GM12878 (cell line): ENCODE results near the gene CCDC3. TPM values are rescaled to one million over a fixed set of nuclear protein-coding genes. Genes with fewer than 3 reads are reported as not detected.

Experiments
- ATAC-seq: fragments of 200-7000 bp; cut with Tn5 transposase; 3 replicates; pipeline ENCODE4 v1.9.1; 2020; ENCODE audit warnings: mild to moderate bottlenecking, moderate library complexity
- BruUV-seq: library from RNA; stranded (reverse); fragments of 400-500 nt; replicated peaks from 2 replicates; lab custom pipeline; 2021; lab: Mats Ljungman, UMichigan
- CTCF ChIA-PET: fragments of 300-600 bp; sonication (Branson Sonifier 250); formaldehyde crosslinking; extraction: SDS; loops from one replicate; lab custom pipeline; 2021; ENCODE audit warnings: inconsistent platforms; lab: Yijun Ruan, JAX
- POLR2A ChIA-PET: fragments of 350-600 bp; formaldehyde crosslinking; extraction: SDS; loops from one replicate; lab custom pipeline; 2021; ENCODE audit warnings: inconsistent platforms; lab: Charles Lee
- RAD21 ChIA-PET: fragments of 300-600 bp; sonication (Branson Sonifier 250); formaldehyde crosslinking; loops from one replicate; lab custom pipeline; 2023; ENCODE audit warnings: antibody characterized with exemption; ENCODE audit not compliant: unreplicated experiment; lab: Charles Lee
- SMC1A ChIA-PET: fragments of 300-600 bp; sonication (Branson Sonifier 250); formaldehyde crosslinking; loops from one replicate; lab custom pipeline; 2023; ENCODE audit not compliant: unreplicated experiment, uncharacterized antibody; lab: Charles Lee
- DNase-seq: peaks from one replicate; pipeline ENCODE4 v3.0.0-alpha.2; 2011; ENCODE audit warnings: low read depth, low spot score
- FAIRE-seq: peaks from 3 replicates; lab custom pipeline; 2011; peaks lifted over from hg19 to GRCh38; lab: Jason Lieb, UNC
- H2AFZ ChIP-seq: 2 replicates; pipeline ENCODE4 v1.6.0; 2011; ENCODE audit warnings: low read depth, low read length, control low read depth; ENCODE audit not compliant: control insufficient read depth
- H3K27ac ChIP-seq: 2 replicates; pipeline ENCODE4 v1.5.1; 2011; ENCODE audit warnings: control low read depth; ENCODE audit not compliant: control insufficient read depth, insufficient read depth
- H3K27me3 ChIP-seq, 2 experiments: replicated peaks in 1 of 2; 2 replicates each; pipeline versions ENCODE4 v1.6.0 to v1.6.1; 2011; ENCODE audit warnings: low read length in 1 of 2; ENCODE audit not compliant: control insufficient read depth in 2 of 2, insufficient read depth in 2 of 2
- H3K36me3 ChIP-seq, 2 experiments: 2 replicates each; pipeline ENCODE4 v1.5.1; 2011; ENCODE audit warnings: low read length in 1 of 2; ENCODE audit not compliant: control insufficient read depth in 2 of 2, insufficient read depth in 2 of 2
- H3K4me1 ChIP-seq: 2 replicates; pipeline ENCODE4 v1.6.1; 2011; ENCODE audit warnings: mild to moderate bottlenecking, low read length, moderate library complexity, mixed read lengths; ENCODE audit not compliant: control insufficient read depth, insufficient read depth
- H3K4me2 ChIP-seq: 2 replicates; pipeline ENCODE4 v1.6.0; 2011; ENCODE audit warnings: control low read depth; ENCODE audit not compliant: control insufficient read depth, insufficient read depth
- H3K4me3 ChIP-seq: fragments of 200-600 bp; sonication (generic); 2 replicates; pipeline ENCODE4 v1.5.1; 2016
- H3K79me2 ChIP-seq: 2 replicates; pipeline ENCODE4 v1.6.0; 2011; ENCODE audit warnings: low read length; ENCODE audit not compliant: control insufficient read depth, insufficient read depth
- H3K9ac ChIP-seq: 2 replicates; pipeline ENCODE4 v1.8.0; 2011; ENCODE audit warnings: low read length, control low read depth, mixed read lengths; ENCODE audit not compliant: control insufficient read depth, insufficient read depth
- H3K9me3 ChIP-seq: replicated peaks from 3 replicates; pipeline ENCODE4 v1.5.1; 2011; ENCODE audit warnings: mild to moderate bottlenecking, low read length; ENCODE audit not compliant: control insufficient read depth, insufficient read depth
- H4K20me1 ChIP-seq: 2 replicates; pipeline ENCODE4 v1.6.0; 2011; ENCODE audit not compliant: control insufficient read depth, insufficient read depth
- ATF7 ChIP-seq: fragments of 450-650 bp; IDR thresholded peaks from 2 replicates; pipeline ENCODE4 v1.6.1; 2016; ENCODE audit warnings: low read depth, mild to moderate bottlenecking
- CTCF ChIP-seq, 3 experiments: IDR thresholded peaks in 2 of 3; conservative IDR thresholded peaks in 1 of 3; 2 replicates each; pipeline ENCODE4 v1.5.1; 2011; ENCODE audit warnings: low read depth in 3 of 3, low read length in 3 of 3, mild to moderate bottlenecking in 3 of 3, control low read depth in 2 of 3, moderate library complexity in 2 of 3, inconsistent platforms in 1 of 3, mixed read lengths in 1 of 3; ENCODE audit not compliant: control insufficient read depth in 2 of 3, insufficient read depth in 1 of 3; ENCODE audit errors: extremely low read depth in 1 of 3
- NFXL1 ChIP-seq: fragments of 450-650 bp; IDR thresholded peaks from 2 replicates; pipeline ENCODE4 v1.6.1; 2017; ENCODE audit warnings: antibody characterized with exemption, mild to moderate bottlenecking, borderline replicate concordance
- NR2C1 ChIP-seq: fragments of 450-650 bp; IDR thresholded peaks from 2 replicates; pipeline ENCODE4 v1.6.1; 2017; ENCODE audit warnings: antibody characterized with exemption, mild to moderate bottlenecking, moderate library complexity
- PAX8 ChIP-seq: fragments of 450-650 bp; IDR thresholded peaks from 2 replicates; pipeline ENCODE4 v1.6.1; 2017; ENCODE audit warnings: mild to moderate bottlenecking, moderate library complexity
- SMC3 ChIP-seq: IDR thresholded peaks from 2 replicates; pipeline ENCODE4 v1.6.1; 2011; ENCODE audit warnings: low read length, improper control_type of control experiment, borderline replicate concordance
- STAT1 ChIP-seq: fragments of 450-650 bp; conservative IDR thresholded peaks from 2 replicates; pipeline ENCODE4 v1.6.1; 2014; ENCODE audit warnings: antibody characterized with exemption, mild to moderate bottlenecking
- TCF3 ChIP-seq: IDR thresholded peaks from 2 replicates; pipeline ENCODE4 v1.6.1; 2012; ENCODE audit warnings: low read depth, mild to moderate bottlenecking, low read length, borderline replicate concordance; ENCODE audit not compliant: insufficient read depth
- WRNIP1 ChIP-seq: IDR thresholded peaks from 2 replicates; pipeline ENCODE4 v1.6.1; 2011; ENCODE audit warnings: low read depth, low read length, improper control_type of control experiment, borderline replicate concordance
- WGBS: methylation state at CpG from one replicate; pipeline ENCODE4 v1.1.6; 2016; ENCODE audit warnings: low lambda C conversion rate; ENCODE audit not compliant: insufficient replicate concordance, insufficient coverage; ENCODE audit errors: missing lambda C conversion rate; 5-methylcytosine and 5-hydroxymethylcytosine counted together
- in situ Hi-C: fragments of 300-500 bp; cut with MboI; formaldehyde crosslinking; loops from 9 replicates; pipeline ENCODE4 v1.14.3; 2018; ENCODE audit warnings: mixed read lengths
- intact Hi-C: fragments of 100-400 bp; cut with micrococcal nuclease; formaldehyde crosslinking; loops from one replicate; pipeline ENCODE4 v1.14.2; 2022; ENCODE audit not compliant: unreplicated experiment
- polyA plus RNA-seq, 11 experiments: library from polyadenylated mRNA; depleted of rRNA in 4 of 11; unstranded in 6 of 11; stranded (reverse) in 5 of 11; fragments of >200 nt; fragmentation: Nextera tagmentation in 4 of 11; fragmentation: Illumina TruSeq in 1 of 11; extraction: Ambion mirVana in 4 of 11; extraction: Trizol in 1 of 11; gene quantifications; 1 replicate in 1 of 11; 2 replicates in 10 of 11; pipeline versions ENCODE4 v1.2.1 to v1.2.3, GENCODE V29; 2011 to 2016; ENCODE audit warnings: inconsistent platforms in 2 of 11, missing spikeins in 2 of 11, low read depth in 1 of 11
- total RNA-seq, 4 experiments: library from RNA; depleted of rRNA in 3 of 4; stranded (reverse); fragments of >200 nt in 3 of 4; fragmentation: Illumina TruSeq in 1 of 4; extraction: Trizol in 1 of 4; gene quantifications; 2 replicates each; pipeline versions ENCODE4 v1.2.1 to v1.2.3, GENCODE V29; 2013 to 2021
- TF ChIP-seq, protein P1 (sequence below): fragments of 450-650 bp; IDR thresholded peaks from 2 replicates; pipeline ENCODE4 v1.6.1; 2017; ENCODE audit warnings: borderline replicate concordance

The CCDC3 gene
- total and polyA plus RNA-seq, 10 of the 15 experiments (the other 5 are each of a cell fraction or from before 2014, with no cell fraction given): 0.08 TPM; not detected in 9

- Histone ChIP-seq H3K4me2 (no peak overlapping the region), H3K4me3 (no peak overlapping the region), H3K79me2 (no peaks in the 10 kb centered on the region), H3K9me3 (no peaks in the 10 kb centered on the region)
- WGBS: 4% methylated on average over 4 of the region's 4 CpGs
- CTCF ChIA-PET: interaction anchor here (1.2 to 1.9 kb wide), 2 partner anchors 12 to 15 kb away, joined by 4 to 10 read pairs; no protein-coding TSS in a partner anchor
- no peak for DNase-seq
- TF ChIP-seq STAT1: no peak
- TF ChIP-seq SMC3: no peak
- TF ChIP-seq CTCF (IDR thresholded peaks at IDR 0.05 in 2 of 3, conservative IDR thresholded peaks at IDR 0.05 in 1 of 3; ENCODE audit: control insufficient read depth in 2 of 3, extremely low read depth in 1 of 3, insufficient read depth in 1 of 3, low read depth in 3 of 3, low read length in 3 of 3): no peak
- no peak for TF ChIP-seq NFXL1
- no peak for TF ChIP-seq PAX8
- no peak for TF ChIP-seq WRNIP1
- TF ChIP-seq, protein P1, sequence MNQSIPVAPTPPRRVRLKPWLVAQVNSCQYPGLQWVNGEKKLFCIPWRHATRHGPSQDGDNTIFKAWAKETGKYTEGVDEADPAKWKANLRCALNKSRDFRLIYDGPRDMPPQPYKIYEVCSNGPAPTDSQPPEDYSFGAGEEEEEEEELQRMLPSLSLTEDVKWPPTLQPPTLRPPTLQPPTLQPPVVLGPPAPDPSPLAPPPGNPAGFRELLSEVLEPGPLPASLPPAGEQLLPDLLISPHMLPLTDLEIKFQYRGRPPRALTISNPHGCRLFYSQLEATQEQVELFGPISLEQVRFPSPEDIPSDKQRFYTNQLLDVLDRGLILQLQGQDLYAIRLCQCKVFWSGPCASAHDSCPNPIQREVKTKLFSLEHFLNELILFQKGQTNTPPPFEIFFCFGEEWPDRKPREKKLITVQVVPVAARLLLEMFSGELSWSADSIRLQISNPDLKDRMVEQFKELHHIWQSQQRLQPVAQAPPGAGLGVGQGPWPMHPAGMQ: no peak
- TF ChIP-seq TCF3: no peak
- TF ChIP-seq NR2C1: no peak
- TF ChIP-seq ATF7: no peak
- TF ChIP-seq, all 136 proteins: peak for 0
- no peak overlapping the region for H2AFZ ChIP-seq
- no peak overlapping the region for H3K9ac ChIP-seq
- in situ Hi-C loops (no loop called here), intact Hi-C loops (no loop called here)
- no peak overlapping the region for H3K27ac ChIP-seq
- H3K4me1 ChIP-seq: no peaks in the 10 kb centered on the region
- SMC1A ChIA-PET: interaction anchor here (1.6 kb wide), 1 partner anchor 13 kb away, joined by 3 read pairs; no protein-coding TSS in a partner anchor
- ATAC-seq (no peak), FAIRE-seq (no peak)
- POLR2A ChIA-PET: no interaction called here
- RAD21 ChIA-PET: no interaction called here
- no peaks in the 10 kb centered on the region for H3K27me3 ChIP-seq
- H4K20me1 ChIP-seq: no peaks in the 10 kb centered on the region
- H3K36me3 ChIP-seq: no peaks in the 10 kb centered on the region
- no TSS peak for BruUV-seq
Measured at GRCh38 chr10:12916587-12916986, 84.9 kb downstream of the CCDC3 start.
